A549 (cell line): ENCODE measurements around the gene PTPRF. TPM values are rescaled to one million over a fixed set of nuclear protein-coding genes. Genes with fewer than 3 reads are reported as not detected.

Experiments used
- ATAC-seq, 2 experiments: fragments of 200-7000 bp in 1 of 2; fragments of >200 bp in 1 of 2; cut with Nextera tagmentation in 1 of 2; cut with Tn5 transposase in 1 of 2; 3 replicates each; pipeline versions ENCODE4 v1.8.0 to v1.9.1; 2018 to 2020; ENCODE audit warnings: mild to moderate bottlenecking in 1 of 2, moderate library complexity in 1 of 2
- CTCF ChIA-PET: fragments of 300-600 bp; sonication (Branson Sonifier 250); formaldehyde crosslinking; extraction: SDS; loops from one replicate; lab custom pipeline; 2021; ENCODE audit warnings: antibody characterized with exemption, inconsistent platforms; lab: Yijun Ruan, JAX
- POLR2A ChIA-PET: fragments of 350-600 bp; formaldehyde crosslinking; extraction: SDS; loops from one replicate; lab custom pipeline; 2021; ENCODE audit warnings: antibody characterized with exemption, inconsistent platforms; lab: Yijun Ruan, JAX
- DNase-seq, 2 experiments: peaks; one replicate each; pipeline versions ENCODE4 v3.0.0 to v3.0.0-alpha.2; 2011 to 2016; ENCODE audit warnings: low read depth in 1 of 2, low spot score in 1 of 2
- FAIRE-seq: peaks from 2 replicates; lab custom pipeline; 2011; peaks lifted over from hg19 to GRCh38; lab: Jason Lieb, UNC
- H3K27ac ChIP-seq, 2 experiments: fragments of >200 bp; sonication (Bioruptor Twin); formaldehyde crosslinking; 3 replicates each; pipeline ENCODE4 v1.5.1; 2016 to 2017
- H3K4me1 ChIP-seq: fragments of >200 bp; sonication (Bioruptor Twin); formaldehyde crosslinking; 3 replicates; pipeline ENCODE4 v1.6.1; 2016
- H3K4me2 ChIP-seq: fragments of >200 bp; sonication (Bioruptor Twin); formaldehyde crosslinking; 3 replicates; pipeline ENCODE4 v1.6.1; 2016
- H3K4me3 ChIP-seq: fragments of >200 bp; sonication (Bioruptor Twin); formaldehyde crosslinking; 3 replicates; pipeline ENCODE4 v1.5.1; 2016
- H3K9me3 ChIP-seq: fragments of >200 bp; sonication (Bioruptor Twin); formaldehyde crosslinking; 3 replicates; pipeline ENCODE4 v1.6.1; 2016
- BHLHE40 ChIP-seq: IDR thresholded peaks from 2 replicates; pipeline ENCODE4 v1.6.1; 2012; ENCODE audit warnings: low read depth, low read length, inconsistent platforms
- FOSL2 ChIP-seq, 2 experiments: fragments of 450-650 bp in 1 of 2; fragments of >200 bp in 1 of 2; sonication (Bioruptor Twin) in 1 of 2; formaldehyde crosslinking; IDR thresholded peaks; 2 replicates each; pipeline versions ENCODE4 v1.5.0 to v1.6.1; 2016 to 2020; ENCODE audit warnings: mild to moderate bottlenecking in 1 of 2, moderate library complexity in 1 of 2
- FOXS1 ChIP-seq: fragments of 250-450 bp; sonication (Bioruptor Pico); IDR thresholded peaks from 2 replicates; pipeline ENCODE4 v1.5.0; 2020; ENCODE audit warnings: mild to moderate bottlenecking, moderate library complexity
- JUN ChIP-seq, 2 experiments: fragments of >200 bp; sonication (Bioruptor Twin); formaldehyde crosslinking; IDR thresholded peaks; 2 replicates in 1 of 2; 3 replicates in 1 of 2; pipeline ENCODE4 v1.6.1; 2016 to 2017
- JUNB ChIP-seq: fragments of >200 bp; sonication (Bioruptor Twin); formaldehyde crosslinking; IDR thresholded peaks from 2 replicates; pipeline ENCODE4 v1.6.1; 2016
- NFE2L2 ChIP-seq: fragments of 150-350 bp; conservative IDR thresholded peaks from 2 replicates; pipeline ENCODE4 v1.6.1; 2014; ENCODE audit warnings: low read length
- RARB ChIP-seq: fragments of 250-450 bp; sonication (Bioruptor Pico); IDR thresholded peaks from 2 replicates; pipeline ENCODE4 v1.8.0; 2021; ENCODE audit warnings: mild to moderate bottlenecking, moderate library complexity
- SMC3 ChIP-seq: fragments of >200 bp; sonication (Bioruptor Twin); formaldehyde crosslinking; IDR thresholded peaks from 3 replicates; pipeline ENCODE4 v1.6.1; 2018; ENCODE audit warnings: inconsistent platforms
- SREBF2 ChIP-seq: fragments of 450-650 bp; IDR thresholded peaks from 2 replicates; pipeline ENCODE4 v1.6.1; 2014; ENCODE audit warnings: mild to moderate bottlenecking, moderate library complexity
- ZFP36 ChIP-seq: fragments of 450-650 bp; IDR thresholded peaks from 2 replicates; pipeline ENCODE4 v1.6.1; 2014; ENCODE audit warnings: borderline replicate concordance; ENCODE audit not compliant: partially characterized antibody
- WGBS: methylation state at CpG from one replicate; pipeline ENCODE4 v1.1.6; 2017; ENCODE audit errors: missing lambda C conversion rate; 5-methylcytosine and 5-hydroxymethylcytosine counted together
- polyA plus RNA-seq, 4 experiments: library from polyadenylated mRNA; depleted of rRNA in 3 of 4; stranded (reverse); fragments of >200 nt; fragmentation: RNase III in 1 of 4; extraction: RNeasy Plus Mini Kit Qiagen cat#74134 plus additional on column Dnase treatment in 1 of 4; gene quantifications; 2 replicates in 3 of 4; 3 replicates in 1 of 4; pipeline ENCODE4 v1.2.3, GENCODE V29; 2011 to 2017
- TF ChIP-seq, protein P1 (sequence below): fragments of 200-600 bp; sonication (generic); IDR thresholded peaks from 2 replicates; pipeline ENCODE4 v1.6.1; 2016; ENCODE audit warnings: antibody characterized with exemption, mild to moderate bottlenecking, moderate library complexity
- TF ChIP-seq, protein P2 (sequence below): fragments of 150-350 bp; IDR thresholded peaks from 2 replicates; pipeline ENCODE4 v1.6.1; 2014; ENCODE audit warnings: low read depth, mild to moderate bottlenecking, low read length
- TF ChIP-seq, protein P3 (sequence below): fragments of >200 bp; sonication (Bioruptor Twin); formaldehyde crosslinking; IDR thresholded peaks from 3 replicates; pipeline ENCODE4 v1.5.1; 2016
- TF ChIP-seq, protein P4 (sequence below): IDR thresholded peaks from 2 replicates; pipeline ENCODE4 v1.6.1; 2012; ENCODE audit warnings: low read depth, borderline replicate concordance
- TF ChIP-seq, protein P5 (sequence below): IDR thresholded peaks from 2 replicates; pipeline ENCODE4 v1.6.1; 2012
- TF ChIP-seq, protein P6 (sequence below): fragments of >200 bp; sonication (Bioruptor Twin); formaldehyde crosslinking; IDR thresholded peaks from 2 replicates; pipeline ENCODE4 v1.6.1; 2016

PTPRF gene
- polyA plus RNA-seq, 2 of the 4 experiments (the other 2 are of a cell fraction) = 68.5 to 96.5 TPM

DNA sequence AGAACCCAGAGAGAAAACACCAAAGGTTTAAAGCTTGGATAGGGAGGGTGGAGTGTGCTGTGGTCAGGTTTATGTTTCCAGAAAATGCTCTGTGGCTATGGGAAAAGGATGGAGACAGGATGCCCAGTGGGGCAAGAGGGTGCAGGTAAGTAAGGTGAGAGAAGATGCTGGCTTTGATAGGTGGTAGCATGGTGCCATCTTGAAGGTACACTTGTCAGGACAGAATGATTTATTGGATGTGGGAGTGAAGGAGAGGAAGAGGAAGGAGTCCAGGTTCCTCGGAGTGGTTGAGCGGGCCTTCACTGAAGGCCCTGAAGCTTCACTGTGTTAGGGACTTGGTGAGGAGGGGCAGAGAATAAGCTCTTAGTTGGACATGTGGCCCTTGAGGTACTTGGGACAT, 3.6 kb downstream of the PTPRF start:
- H3K4me3 ChIP-seq = no peak overlapping the region
- H3K27ac ChIP-seq = no peak overlapping the region
- H3K4me1 ChIP-seq = peaks cover 40% of the 10 kb centered on the region
- ChIA-PET CTCF (interaction anchor here (1.0 to 1.5 kb wide), 5 partner anchors 9 to 229 kb away, joined by 3 to 4 read pairs (median 3); no protein-coding TSS in a partner anchor), POLR2A (no interaction called here)
- no peak for ATAC-seq
- no peak for DNase-seq
- FAIRE-seq = no peak
- 91% methylated on average over 2 of the region's 2 CpGs for WGBS
- no peak for TF ChIP-seq SMC3
- no peak for TF ChIP-seq RARB (CRISPR knock-in tag)
- TF ChIP-seq SREBF2 = no peak
- no peak for TF ChIP-seq JUN (IDR thresholded peaks at IDR 0.05)
- TF ChIP-seq FOSL2 (IDR thresholded peaks at IDR 0.05) = no peak
- no peak for TF ChIP-seq FOSL2 (CRISPR knock-in tag; IDR thresholded peaks at IDR 0.05)
- TF ChIP-seq, protein P1, sequence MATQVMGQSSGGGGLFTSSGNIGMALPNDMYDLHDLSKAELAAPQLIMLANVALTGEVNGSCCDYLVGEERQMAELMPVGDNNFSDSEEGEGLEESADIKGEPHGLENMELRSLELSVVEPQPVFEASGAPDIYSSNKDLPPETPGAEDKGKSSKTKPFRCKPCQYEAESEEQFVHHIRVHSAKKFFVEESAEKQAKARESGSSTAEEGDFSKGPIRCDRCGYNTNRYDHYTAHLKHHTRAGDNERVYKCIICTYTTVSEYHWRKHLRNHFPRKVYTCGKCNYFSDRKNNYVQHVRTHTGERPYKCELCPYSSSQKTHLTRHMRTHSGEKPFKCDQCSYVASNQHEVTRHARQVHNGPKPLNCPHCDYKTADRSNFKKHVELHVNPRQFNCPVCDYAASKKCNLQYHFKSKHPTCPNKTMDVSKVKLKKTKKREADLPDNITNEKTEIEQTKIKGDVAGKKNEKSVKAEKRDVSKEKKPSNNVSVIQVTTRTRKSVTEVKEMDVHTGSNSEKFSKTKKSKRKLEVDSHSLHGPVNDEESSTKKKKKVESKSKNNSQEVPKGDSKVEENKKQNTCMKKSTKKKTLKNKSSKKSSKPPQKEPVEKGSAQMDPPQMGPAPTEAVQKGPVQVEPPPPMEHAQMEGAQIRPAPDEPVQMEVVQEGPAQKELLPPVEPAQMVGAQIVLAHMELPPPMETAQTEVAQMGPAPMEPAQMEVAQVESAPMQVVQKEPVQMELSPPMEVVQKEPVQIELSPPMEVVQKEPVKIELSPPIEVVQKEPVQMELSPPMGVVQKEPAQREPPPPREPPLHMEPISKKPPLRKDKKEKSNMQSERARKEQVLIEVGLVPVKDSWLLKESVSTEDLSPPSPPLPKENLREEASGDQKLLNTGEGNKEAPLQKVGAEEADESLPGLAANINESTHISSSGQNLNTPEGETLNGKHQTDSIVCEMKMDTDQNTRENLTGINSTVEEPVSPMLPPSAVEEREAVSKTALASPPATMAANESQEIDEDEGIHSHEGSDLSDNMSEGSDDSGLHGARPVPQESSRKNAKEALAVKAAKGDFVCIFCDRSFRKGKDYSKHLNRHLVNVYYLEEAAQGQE = no peak
- TF ChIP-seq, protein P2, sequence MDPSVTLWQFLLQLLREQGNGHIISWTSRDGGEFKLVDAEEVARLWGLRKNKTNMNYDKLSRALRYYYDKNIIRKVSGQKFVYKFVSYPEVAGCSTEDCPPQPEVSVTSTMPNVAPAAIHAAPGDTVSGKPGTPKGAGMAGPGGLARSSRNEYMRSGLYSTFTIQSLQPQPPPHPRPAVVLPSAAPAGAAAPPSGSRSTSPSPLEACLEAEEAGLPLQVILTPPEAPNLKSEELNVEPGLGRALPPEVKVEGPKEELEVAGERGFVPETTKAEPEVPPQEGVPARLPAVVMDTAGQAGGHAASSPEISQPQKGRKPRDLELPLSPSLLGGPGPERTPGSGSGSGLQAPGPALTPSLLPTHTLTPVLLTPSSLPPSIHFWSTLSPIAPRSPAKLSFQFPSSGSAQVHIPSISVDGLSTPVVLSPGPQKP = no peak
- TF ChIP-seq FOXS1 (CRISPR knock-in tag) = no peak
- no peaks in the 10 kb centered on the region for H3K9me3 ChIP-seq
- H3K4me2 ChIP-seq = no peak overlapping the region

DNA sequence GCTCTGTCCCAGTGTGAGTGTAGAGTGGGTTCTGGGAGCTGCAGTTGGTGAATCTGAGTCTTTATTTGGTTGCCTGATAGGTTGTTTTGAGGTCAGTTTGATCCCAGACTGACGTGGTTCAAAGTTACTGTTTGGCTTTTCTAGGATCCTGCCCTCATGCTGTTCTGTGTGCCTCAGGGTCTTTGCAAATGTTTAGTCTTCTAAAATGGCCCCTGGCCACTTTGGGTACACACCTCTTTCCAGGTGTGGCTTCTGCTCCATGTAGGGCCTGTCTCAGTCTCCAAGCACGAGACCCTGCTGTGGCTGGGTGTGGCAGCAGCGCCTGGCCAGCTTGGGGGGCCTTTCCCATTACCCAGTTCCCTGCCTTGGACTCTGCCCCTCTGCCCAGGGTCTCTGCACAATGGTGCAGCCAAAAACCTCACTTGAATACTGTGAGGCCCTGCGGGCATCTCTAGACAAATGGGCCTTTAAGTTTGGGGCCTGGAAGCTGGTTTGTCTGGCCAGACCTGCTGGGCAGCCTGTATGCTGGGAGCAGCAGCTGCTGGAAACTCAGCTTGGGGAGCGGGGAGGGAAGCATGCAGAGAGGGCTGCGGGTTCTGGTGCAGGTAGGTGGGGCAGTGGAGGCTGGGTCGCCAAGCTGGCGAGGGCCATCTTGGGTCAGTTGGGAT, 5.6 kb downstream of the PTPRF start:
- H3K4me3 ChIP-seq = no peak overlapping the region
- ChIA-PET CTCF (interaction anchor here (0.6 to 1.6 kb wide), 3 partner anchors 14 to 95 kb away, joined by 3 to 4 read pairs (median 3); no protein-coding TSS in a partner anchor), POLR2A (no interaction called here)
- H3K4me2 ChIP-seq = no peak overlapping the region
- DNase-seq = no peak
- WGBS = 96% methylated on average over 6 of the region's 8 CpGs
- H3K4me1 ChIP-seq = peaks cover 28% of the 10 kb centered on the region; the same call in 2 of the 3 replicates
- H3K27ac ChIP-seq = no peak overlapping the region; a peak in 1 of 6 replicates
- TF ChIP-seq ZFP36 (no peak), NFE2L2 (no peak), BHLHE40 (no peak), RARB (CRISPR knock-in tag) (no peak), FOXS1 (CRISPR knock-in tag) (no peak), JUNB (no peak)
- TF ChIP-seq, protein P3, sequence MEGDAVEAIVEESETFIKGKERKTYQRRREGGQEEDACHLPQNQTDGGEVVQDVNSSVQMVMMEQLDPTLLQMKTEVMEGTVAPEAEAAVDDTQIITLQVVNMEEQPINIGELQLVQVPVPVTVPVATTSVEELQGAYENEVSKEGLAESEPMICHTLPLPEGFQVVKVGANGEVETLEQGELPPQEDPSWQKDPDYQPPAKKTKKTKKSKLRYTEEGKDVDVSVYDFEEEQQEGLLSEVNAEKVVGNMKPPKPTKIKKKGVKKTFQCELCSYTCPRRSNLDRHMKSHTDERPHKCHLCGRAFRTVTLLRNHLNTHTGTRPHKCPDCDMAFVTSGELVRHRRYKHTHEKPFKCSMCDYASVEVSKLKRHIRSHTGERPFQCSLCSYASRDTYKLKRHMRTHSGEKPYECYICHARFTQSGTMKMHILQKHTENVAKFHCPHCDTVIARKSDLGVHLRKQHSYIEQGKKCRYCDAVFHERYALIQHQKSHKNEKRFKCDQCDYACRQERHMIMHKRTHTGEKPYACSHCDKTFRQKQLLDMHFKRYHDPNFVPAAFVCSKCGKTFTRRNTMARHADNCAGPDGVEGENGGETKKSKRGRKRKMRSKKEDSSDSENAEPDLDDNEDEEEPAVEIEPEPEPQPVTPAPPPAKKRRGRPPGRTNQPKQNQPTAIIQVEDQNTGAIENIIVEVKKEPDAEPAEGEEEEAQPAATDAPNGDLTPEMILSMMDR = no peak
- TF ChIP-seq, protein P4, sequence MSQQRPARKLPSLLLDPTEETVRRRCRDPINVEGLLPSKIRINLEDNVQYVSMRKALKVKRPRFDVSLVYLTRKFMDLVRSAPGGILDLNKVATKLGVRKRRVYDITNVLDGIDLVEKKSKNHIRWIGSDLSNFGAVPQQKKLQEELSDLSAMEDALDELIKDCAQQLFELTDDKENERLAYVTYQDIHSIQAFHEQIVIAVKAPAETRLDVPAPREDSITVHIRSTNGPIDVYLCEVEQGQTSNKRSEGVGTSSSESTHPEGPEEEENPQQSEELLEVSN = no peak
- TF ChIP-seq, protein P5, sequence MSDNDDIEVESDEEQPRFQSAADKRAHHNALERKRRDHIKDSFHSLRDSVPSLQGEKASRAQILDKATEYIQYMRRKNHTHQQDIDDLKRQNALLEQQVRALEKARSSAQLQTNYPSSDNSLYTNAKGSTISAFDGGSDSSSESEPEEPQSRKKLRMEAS = no peak
- TF ChIP-seq, protein P6, sequence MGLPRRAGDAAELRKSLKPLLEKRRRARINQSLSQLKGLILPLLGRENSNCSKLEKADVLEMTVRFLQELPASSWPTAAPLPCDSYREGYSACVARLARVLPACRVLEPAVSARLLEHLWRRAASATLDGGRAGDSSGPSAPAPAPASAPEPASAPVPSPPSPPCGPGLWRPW = no peak
- no peak for ATAC-seq
- FAIRE-seq = no peak
- H3K9me3 ChIP-seq = no peaks in the 10 kb centered on the region
